Neural cell (in vitro differentiated cells): Measurements from ENCODE around the gene CABCOCO1.

ENCODE experiments used
- CTCF ChIP-seq: fragments of 450-650 bp; IDR thresholded peaks from 2 replicates; pipeline ENCODE4 v1.5.1; 2014; ENCODE audit warnings: antibody characterized with exemption, mild to moderate bottlenecking, moderate library complexity; ENCODE audit not compliant: poor library complexity, severe bottlenecking
- EZH2 ChIP-seq: fragments of 200-600, 300-800 bp; shearing (Covaris generic), sonication (generic); IDR thresholded peaks from 2 replicates; pipeline ENCODE4 v1.6.1; 2014; ENCODE audit warnings: antibody characterized with exemption, low read length, borderline replicate concordance, mild to moderate bottlenecking; ENCODE audit not compliant: insufficient read depth, poor library complexity, severe bottlenecking
- SMC3 ChIP-seq: fragments of 450-650 bp; conservative IDR thresholded peaks from 2 replicates; pipeline ENCODE4 v1.6.1; 2014; ENCODE audit warnings: antibody characterized with exemption, mild to moderate bottlenecking, moderate library complexity; ENCODE audit not compliant: poor library complexity
- TAF1 ChIP-seq: IDR thresholded peaks from 2 replicates; pipeline ENCODE4 v1.6.1; 2012; ENCODE audit warnings: low read depth
- TF ChIP-seq, protein P1 (sequence below): IDR thresholded peaks from 2 replicates; pipeline ENCODE4 v1.6.1; 2012; ENCODE audit warnings: borderline replicate concordance

- TF ChIP-seq CTCF (no peak), SMC3 (no peak), TAF1 (no peak), EZH2 (no peak)
- TF ChIP-seq, protein P1, sequence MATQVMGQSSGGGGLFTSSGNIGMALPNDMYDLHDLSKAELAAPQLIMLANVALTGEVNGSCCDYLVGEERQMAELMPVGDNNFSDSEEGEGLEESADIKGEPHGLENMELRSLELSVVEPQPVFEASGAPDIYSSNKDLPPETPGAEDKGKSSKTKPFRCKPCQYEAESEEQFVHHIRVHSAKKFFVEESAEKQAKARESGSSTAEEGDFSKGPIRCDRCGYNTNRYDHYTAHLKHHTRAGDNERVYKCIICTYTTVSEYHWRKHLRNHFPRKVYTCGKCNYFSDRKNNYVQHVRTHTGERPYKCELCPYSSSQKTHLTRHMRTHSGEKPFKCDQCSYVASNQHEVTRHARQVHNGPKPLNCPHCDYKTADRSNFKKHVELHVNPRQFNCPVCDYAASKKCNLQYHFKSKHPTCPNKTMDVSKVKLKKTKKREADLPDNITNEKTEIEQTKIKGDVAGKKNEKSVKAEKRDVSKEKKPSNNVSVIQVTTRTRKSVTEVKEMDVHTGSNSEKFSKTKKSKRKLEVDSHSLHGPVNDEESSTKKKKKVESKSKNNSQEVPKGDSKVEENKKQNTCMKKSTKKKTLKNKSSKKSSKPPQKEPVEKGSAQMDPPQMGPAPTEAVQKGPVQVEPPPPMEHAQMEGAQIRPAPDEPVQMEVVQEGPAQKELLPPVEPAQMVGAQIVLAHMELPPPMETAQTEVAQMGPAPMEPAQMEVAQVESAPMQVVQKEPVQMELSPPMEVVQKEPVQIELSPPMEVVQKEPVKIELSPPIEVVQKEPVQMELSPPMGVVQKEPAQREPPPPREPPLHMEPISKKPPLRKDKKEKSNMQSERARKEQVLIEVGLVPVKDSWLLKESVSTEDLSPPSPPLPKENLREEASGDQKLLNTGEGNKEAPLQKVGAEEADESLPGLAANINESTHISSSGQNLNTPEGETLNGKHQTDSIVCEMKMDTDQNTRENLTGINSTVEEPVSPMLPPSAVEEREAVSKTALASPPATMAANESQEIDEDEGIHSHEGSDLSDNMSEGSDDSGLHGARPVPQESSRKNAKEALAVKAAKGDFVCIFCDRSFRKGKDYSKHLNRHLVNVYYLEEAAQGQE: no peak
Observed at GRCh38 chr10:61732629-61733278, 70.0 kb downstream of the CABCOCO1 start.
